Central memory CD8-positive, alpha-beta T cell (primary cell): ENCODE results near the gene TCHH.

ENCODE experiments used
- ATAC-seq: fragments of 150-1000 bp; cut with Tn5 transposase; replicated peaks from 2 replicates; pipeline ENCODE4 v1.10.0; 2022; ENCODE audit warnings: mild to moderate bottlenecking, moderate FRiP score, moderate number of reproducible peaks; ENCODE audit not compliant: poor library complexity, severe bottlenecking; ENCODE audit errors: extremely low read depth
- DNase-seq, 2 donors: peaks; one replicate each; pipeline ENCODE4 v3.0.0; 2021; ENCODE audit warnings: low spot score in 2 of 2
- H3K27ac Mint-ChIP-seq: one replicate; pipeline ENCODE4 v1.8.0; 2022; ENCODE audit warnings: low read depth, mild to moderate bottlenecking, moderate library complexity, mixed read lengths
- H3K27me3 Mint-ChIP-seq: one replicate; pipeline ENCODE4 v1.8.0; 2022; ENCODE audit warnings: mixed read lengths
- H3K36me3 Mint-ChIP-seq: one replicate; pipeline ENCODE4 v1.8.0; 2022; ENCODE audit warnings: mild to moderate bottlenecking, moderate library complexity, mixed read lengths; ENCODE audit not compliant: insufficient read depth
- H3K4me1 Mint-ChIP-seq: one replicate; pipeline ENCODE4 v1.8.0; 2022; ENCODE audit warnings: mixed read lengths
- H3K4me3 Mint-ChIP-seq: one replicate; pipeline ENCODE4 v1.8.0; 2022; ENCODE audit warnings: mild to moderate bottlenecking, moderate library complexity, mixed read lengths
- H3K9me3 Mint-ChIP-seq: one replicate; pipeline ENCODE4 v1.8.0; 2022; ENCODE audit warnings: mixed read lengths

Gene TCHH

GRCh38 chr1:152078831-152079441 lies 36.3 kb downstream of the TCHH start:
- Mint-ChIP-seq H3K27ac (no peak overlapping the region), H3K4me1 (no peaks in the 10 kb centered on the region), H3K4me3 (no peak overlapping the region), H3K27me3 (peaks cover 47% of the 10 kb centered on the region), H3K9me3 (no peaks in the 10 kb centered on the region), H3K36me3 (no peaks in the 10 kb centered on the region)
- DNase-seq = no peak
- no peak for ATAC-seq

DNA sequence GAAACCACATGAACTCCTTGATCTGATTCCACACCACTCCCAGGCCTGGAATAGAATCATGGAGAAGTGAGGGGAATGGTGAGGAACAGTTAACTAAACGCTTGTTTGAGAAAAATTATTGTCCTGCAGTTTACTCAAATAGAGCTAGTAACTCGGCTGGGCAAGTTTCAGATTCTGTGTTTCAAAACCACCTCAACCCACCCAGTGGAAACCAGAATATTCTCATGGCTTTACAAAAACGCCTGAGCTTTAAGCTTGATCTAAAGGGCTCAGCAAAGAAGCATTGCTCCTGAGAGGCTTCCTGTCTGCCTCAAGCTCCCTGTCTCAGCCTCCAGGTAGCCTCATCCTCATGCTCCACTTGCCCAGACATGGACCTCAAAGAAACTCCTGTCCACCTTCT lies 42.9 kb downstream of the TCHH start:
- Mint-ChIP-seq H3K36me3 (no peaks in the 10 kb centered on the region), H3K4me1 (no peaks in the 10 kb centered on the region), H3K9me3 (no peaks in the 10 kb centered on the region), H3K4me3 (no peak overlapping the region), H3K27ac (no peak overlapping the region), H3K27me3 (peaks cover 69% of the 10 kb centered on the region)
- ATAC-seq (no peak), DNase-seq (no peak)

- Mint-ChIP-seq H3K27ac (no peak overlapping the region), H3K36me3 (no peaks in the 10 kb centered on the region), H3K4me1 (no peaks in the 10 kb centered on the region), H3K4me3 (no peak overlapping the region), H3K9me3 (no peaks in the 10 kb centered on the region), H3K27me3 (peaks cover 69% of the 10 kb centered on the region)
- ATAC-seq (no peak), DNase-seq (no peak)
Observed at GRCh38 chr1:152071123-152071522, 44.1 kb downstream of the TCHH start.

DNA sequence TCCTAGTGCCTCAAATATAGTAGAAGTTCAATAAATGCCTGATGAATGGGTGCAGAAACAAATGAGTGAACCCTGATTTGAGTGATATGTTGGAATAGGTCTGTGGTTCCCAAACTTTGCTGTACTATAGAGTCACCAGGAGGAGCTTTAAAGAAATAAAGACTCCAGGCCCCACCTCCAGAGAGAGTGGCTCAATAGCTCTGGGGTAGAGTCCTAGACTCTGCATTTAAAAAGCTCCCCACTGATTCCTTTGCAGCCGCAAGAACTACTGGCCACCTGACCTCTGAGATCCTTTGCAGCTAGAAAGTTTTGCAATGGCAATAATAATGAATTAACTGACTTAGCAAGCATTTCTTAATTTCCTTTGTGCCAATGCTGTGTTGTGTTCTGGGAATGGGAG lies 47.3 kb downstream of the TCHH start:
- Mint-ChIP-seq H3K4me1 (no peaks in the 10 kb centered on the region), H3K4me3 (no peak overlapping the region), H3K9me3 (no peaks in the 10 kb centered on the region), H3K27ac (no peak overlapping the region), H3K27me3 (peaks cover 64% of the 10 kb centered on the region), H3K36me3 (no peaks in the 10 kb centered on the region)
- ATAC-seq = no peak
- no peak for DNase-seq

DNA sequence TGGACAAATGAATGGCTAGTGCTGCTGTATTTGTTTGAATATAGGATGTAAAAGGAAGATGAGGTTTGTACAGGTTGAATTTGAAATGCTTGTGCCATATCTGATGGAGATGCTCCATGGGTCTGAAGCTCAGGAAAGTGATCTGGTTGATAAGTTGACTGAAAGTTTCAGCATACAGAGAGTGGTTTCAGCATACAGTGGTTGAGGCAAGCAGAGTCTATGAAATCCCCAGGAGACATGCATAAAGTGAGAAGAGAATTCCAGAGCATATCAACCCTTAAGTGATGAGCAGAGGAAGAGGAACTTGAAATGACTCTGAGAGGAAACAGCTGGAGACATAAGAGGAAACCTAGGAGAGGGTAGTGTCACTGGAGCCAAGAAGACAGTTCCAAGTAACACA lies 48.1 kb downstream of the TCHH start:
- H3K4me1 Mint-ChIP-seq = no peaks in the 10 kb centered on the region
- H3K4me3 Mint-ChIP-seq = no peak overlapping the region
- H3K9me3 Mint-ChIP-seq = no peaks in the 10 kb centered on the region
- H3K27me3 Mint-ChIP-seq = peaks cover 56% of the 10 kb centered on the region
- ATAC-seq = no peak
- H3K36me3 Mint-ChIP-seq = no peaks in the 10 kb centered on the region
- H3K27ac Mint-ChIP-seq = no peak overlapping the region
- no peak for DNase-seq

- H3K4me1 Mint-ChIP-seq = no peaks in the 10 kb centered on the region
- DNase-seq (no peak), ATAC-seq (no peak)
- H3K27ac Mint-ChIP-seq = no peak overlapping the region
- no peaks in the 10 kb centered on the region for H3K9me3 Mint-ChIP-seq
- no peaks in the 10 kb centered on the region for H3K36me3 Mint-ChIP-seq
- no peak overlapping the region for H3K4me3 Mint-ChIP-seq
- peaks cover 37% of the 10 kb centered on the region for H3K27me3 Mint-ChIP-seq
Observed at GRCh38 chr1:152061952-152062351, 53.3 kb downstream of the TCHH start.
